HG02981 (cell line): ENCODE data around the gene SRGAP2C.
A peak's percentile ranks its signal among the peaks of the same experiment; 100 is the strongest.
"Not testable (repeated sequence)": the region's sequence is repeated elsewhere in the genome, so short reads cannot be mapped to it uniquely, and the experiment has no call there.

ENCODE experiments used
- ATAC-seq: cut with Tn5 transposase; IDR thresholded peaks from one replicate; pipeline ENCODE4 v1.9.1; 2021; ENCODE audit warnings: mild to moderate bottlenecking, moderate library complexity; ENCODE audit not compliant: unreplicated experiment

SRGAP2C gene

DNA sequence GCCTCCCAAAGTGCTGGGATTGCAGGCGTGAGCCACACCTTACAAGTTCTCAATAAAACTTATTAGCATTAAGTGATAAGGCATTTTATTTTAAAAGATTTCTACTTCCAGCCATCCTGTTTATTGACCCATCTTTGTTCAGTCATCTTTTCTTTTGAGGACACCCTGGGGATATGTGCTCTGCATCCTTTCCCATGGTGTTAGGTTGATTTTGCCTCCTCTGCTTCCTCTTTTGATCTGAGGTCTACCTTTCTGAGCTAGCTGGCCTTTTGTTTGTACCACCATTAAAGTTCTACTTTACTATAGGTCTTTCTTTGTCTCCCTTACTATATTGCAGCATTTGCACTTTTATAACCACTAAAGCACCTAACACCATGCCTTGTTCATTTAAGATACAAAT lies 136.9 kb downstream of the SRGAP2C start:
- ATAC-seq, result not testable (repeated sequence)

- not testable (repeated sequence) for ATAC-seq
These were observed 140.0 kb downstream of the SRGAP2C start for GRCh38 chr1:121324726-121325125.

DNA sequence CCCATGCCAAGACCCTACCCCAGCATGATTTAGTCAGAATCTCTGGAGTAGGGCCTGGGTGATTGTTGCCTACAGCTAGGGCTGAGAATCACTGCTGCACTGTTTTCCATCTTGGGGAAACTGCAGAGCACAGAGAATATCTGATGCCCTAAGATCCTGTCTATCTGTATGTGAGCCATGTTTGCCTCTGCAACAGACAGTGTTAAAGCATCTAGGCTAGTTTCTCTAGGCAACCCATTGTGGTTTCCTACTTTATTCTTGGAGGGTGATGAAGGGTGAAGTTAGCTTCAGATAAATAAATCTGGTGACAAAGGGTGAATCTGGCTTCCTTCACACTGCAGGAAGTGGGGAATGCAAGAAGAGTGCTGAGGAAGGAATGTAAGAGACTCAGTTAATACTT lies 147.4 kb downstream of the SRGAP2C start:
- not testable (repeated sequence) for ATAC-seq

DNA sequence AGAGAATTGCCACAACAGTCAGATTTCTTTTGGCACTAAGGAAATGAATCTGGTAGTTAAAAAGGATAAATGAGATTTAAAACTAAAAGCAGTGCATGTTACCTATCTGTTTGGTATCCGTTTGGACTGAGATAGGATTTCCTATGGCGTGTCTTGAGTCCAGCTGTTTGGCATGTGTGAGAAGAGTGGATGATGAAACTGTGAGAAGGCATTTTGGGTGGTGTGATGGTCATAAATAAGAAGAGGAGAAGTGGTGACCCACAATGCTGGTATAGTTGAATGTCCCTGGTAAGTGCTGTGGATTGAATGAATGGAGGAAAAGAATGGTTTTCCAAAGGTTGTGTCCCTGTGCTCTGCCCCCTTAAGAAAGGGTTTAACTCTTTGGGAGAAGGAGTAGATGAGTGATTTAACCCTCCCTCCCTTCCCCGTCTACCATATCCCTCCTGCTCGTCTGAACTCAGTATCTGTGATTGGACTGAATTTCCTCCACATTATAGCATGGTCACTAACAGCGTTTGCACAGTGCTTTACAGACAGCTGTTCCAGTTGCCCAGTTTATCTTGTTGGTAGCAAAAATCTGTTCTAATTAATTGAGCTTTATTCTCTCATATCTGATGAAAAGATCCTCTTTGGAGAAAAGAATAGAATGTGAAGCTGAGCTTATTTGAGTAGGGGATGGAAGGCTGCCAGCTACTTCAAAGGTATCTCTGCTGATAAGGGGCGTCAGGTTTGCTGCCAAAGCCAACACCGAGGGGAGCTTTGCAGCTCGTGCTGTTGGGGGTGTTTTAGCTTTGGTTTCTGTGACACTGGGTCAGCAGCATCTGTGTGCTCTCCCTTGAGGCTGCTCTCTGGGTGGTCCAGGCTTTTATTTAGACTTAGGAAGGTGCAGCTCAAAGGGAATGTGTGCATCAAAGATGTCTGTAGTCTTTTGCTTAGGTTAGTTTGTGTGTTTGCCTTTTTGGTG lies 148.1 kb downstream of the SRGAP2C start:
- ATAC-seq, result not testable (repeated sequence)

GRCh38 chr1:121337958-121338357 lies 153.2 kb downstream of the SRGAP2C start:
- not testable (repeated sequence) for ATAC-seq

- ATAC-seq, result peak; percentile 66
These were observed 154.8 kb downstream of the SRGAP2C start for GRCh38 chr1:121339611-121340010.

GRCh38 chr1:121343311-121343906 lies 158.6 kb downstream of the SRGAP2C start:
- not testable (repeated sequence) for ATAC-seq

GRCh38 chr1:121344355-121344754 lies 159.6 kb downstream of the SRGAP2C start:
- not testable (repeated sequence) for ATAC-seq

- ATAC-seq, result not testable (repeated sequence)
These were observed 161.9 kb downstream of the SRGAP2C start for GRCh38 chr1:121346654-121347053.

DNA sequence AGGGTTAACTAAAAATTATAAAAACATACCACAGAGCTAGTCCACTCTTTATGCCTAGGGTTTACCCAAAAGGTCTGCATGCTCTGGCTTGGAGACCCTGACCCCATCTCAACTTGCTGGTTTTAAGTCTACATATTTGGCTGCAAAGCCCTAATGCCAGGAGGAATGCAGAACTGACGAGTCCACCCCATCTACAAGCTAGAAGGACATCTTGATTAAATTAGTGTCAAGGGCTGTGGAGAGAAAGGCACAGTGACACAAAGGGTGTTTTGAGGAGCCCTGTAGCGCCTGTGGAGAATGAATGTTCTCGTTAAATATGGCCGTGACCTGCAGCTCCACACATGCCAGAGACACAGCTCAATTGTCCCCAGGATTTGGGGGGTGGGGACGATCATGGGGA lies 162.7 kb downstream of the SRGAP2C start:
- not testable (repeated sequence) for ATAC-seq

DNA sequence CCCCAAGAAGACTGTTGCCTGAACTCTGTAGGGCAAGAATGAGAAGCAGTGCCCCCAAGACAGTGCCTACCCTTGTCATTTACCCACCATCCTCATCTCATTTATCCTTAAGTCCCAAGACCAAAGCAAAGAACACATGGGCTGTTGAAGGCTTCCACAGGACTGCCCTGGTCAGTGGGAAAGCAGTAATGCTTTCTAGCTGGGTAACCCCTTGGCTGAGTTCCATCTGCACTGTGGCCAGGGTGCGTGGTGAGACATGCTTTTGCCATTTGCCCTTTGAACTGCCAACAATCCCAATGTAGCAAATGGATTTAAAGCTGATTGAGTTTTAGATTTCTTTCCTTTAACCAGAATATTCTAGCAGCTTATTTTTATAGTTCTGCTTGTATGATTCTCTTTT lies 163.3 kb downstream of the SRGAP2C start:
- ATAC-seq, result not testable (repeated sequence)

DNA sequence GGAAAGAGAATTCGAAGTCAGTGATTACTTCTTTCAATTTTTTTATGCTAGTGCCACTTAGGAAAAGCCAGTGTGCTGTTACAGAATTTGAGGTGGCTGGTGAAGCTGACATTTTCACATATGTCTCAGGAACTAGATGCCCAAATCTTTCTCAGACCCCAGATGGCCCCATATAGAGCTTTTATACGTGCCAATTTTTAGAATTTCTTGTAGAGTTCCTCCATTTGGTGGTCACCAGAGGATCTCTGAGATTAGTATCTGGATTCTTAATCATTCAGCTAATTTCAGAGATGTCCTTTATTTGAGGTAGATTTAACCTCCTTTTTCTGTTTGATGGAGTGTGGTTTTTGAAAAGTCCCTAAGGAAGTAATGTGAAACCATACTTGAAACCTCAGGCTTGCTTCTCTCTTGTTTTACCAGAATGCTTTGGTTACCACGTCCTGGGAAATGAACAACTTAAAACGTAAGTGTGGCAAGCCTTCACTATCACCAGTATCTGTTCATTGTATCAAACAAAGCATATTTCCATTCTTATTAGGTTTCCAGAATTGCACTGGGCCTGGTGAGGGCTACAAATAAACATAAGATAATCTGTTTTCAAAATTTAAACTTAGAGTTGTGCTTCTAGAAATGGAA lies 164.7 kb downstream of the SRGAP2C start:
- ATAC-seq, result not testable (repeated sequence)

DNA sequence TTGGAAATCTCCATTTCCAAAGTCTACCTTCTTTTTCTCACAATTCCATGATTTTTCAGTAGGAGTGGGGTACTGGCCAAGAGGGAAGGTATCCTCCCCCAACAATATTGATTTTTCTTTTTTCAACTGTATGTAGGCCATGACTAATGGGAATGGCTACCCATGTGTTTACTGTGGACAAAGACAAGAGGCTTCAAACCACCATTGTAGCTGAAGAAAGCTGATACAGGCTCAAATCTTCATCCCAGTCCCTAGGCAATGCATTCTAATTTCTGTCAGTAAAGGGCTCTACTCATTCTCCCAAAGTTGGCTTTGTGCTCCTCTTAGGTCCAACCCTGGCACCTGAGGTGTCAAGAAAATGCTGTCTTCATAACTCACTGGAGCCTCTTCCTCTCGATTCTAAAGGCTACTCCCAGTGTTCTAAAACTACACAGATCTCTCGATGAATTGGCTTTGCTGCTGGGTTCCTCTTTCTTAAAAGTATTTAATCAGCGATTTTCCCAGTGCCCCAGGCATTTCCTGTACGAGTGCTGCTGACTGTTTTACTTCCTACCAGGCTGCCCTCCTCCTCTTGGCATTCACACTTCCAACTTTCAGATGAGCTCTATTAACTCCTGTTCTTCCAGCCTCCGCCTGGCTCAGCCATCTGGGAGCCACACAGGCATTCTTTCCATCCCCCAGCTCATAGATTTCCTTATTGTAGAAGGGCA lies 171.1 kb downstream of the SRGAP2C start:
- ATAC-seq, result not testable (repeated sequence)

DNA sequence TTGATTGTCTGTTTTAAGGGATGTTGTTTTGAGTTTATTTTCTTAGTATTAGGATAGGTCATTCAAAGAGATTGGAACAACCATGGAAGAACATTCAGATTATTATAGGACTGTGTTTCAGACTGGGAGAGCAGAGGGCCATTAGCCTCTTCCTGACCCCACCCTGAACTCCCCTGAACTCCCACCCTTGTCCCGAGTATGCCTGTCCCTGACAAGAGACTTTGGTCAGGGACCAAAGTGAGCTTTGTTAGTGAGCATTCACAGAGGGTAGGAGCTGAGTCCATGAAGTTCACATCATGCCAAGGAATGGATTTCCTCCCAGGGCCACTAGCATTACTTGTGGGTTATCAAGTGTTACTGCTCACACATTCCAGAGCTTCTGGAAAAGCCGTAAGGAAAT lies 172.0 kb downstream of the SRGAP2C start:
- not testable (repeated sequence) for ATAC-seq

DNA sequence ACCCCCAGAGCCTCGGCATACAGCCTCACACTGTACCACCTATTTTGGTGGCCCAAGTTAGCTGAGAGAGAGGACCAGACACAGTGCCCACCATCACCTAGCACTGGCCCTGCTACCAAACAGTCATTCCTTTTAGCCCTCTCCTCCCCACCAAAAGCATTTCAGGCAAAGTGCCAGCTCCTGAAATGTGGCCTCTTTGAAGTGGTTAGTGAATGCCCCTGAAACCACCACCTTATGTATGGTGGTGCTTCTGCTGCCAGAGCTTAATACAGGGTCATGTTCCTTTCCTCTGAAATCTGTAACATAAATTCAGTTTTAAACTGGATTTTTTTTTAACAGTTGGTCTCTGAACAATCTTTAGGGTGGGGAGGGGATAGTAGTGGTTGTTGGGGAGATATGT lies 175.8 kb downstream of the SRGAP2C start:
- not testable (repeated sequence) for ATAC-seq

GRCh38 chr1:121361451-121362233 lies 176.9 kb downstream of the SRGAP2C start:
- not testable (repeated sequence) for ATAC-seq

GRCh38 chr1:121362234-121362883 lies 177.6 kb downstream of the SRGAP2C start:
- not testable (repeated sequence) for ATAC-seq

DNA sequence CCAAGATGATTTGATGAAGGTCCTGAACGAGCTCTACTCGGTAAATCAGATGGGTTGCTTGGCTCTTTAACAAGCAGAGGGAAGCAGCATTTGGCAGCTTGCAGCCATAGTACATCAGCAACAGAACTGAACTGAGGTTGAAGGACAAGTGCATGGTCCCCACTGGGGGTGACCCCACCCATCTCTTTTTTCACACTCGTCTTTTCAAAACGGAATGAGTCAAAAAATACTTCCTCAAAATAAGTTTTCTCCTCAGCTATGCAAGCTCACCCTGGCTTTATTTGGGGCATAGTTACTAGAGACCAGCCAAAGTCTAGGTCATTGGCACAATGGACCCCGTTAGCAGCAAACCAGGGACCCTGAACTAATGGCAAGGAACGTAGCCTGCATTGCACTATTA lies 180.5 kb downstream of the SRGAP2C start:
- not testable (repeated sequence) for ATAC-seq

DNA sequence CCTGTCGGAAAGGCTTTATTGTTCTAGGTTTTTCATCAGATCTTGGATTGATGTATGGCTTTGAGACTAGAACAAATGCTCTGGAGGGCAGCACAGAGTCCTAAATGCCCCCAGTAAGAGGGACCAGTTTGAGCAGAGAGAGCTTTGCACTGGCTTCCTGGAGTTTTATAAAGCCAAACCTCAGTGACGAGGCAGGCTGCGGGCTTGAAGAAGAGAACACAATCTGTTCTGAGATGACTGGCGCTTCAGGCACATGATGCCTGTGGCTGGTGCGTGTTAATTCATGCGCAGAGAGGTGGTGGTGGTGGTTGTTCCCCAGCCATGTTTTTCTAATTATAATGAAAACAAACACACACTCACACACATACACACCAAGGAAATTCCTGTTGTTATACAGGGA lies 180.9 kb downstream of the SRGAP2C start:
- not testable (repeated sequence) for ATAC-seq
